Parathyroid adenoma (tissue), 2 donors: Measurements from ENCODE around the gene PGA4.
"Not testable (repeated sequence)": the region's sequence is repeated elsewhere in the genome, so short reads cannot be mapped to it uniquely, and the experiment has no call there.

Experiments
- H2AFZ ChIP-seq: fragments of 300-600 bp; sonication (generic); one replicate; pipeline ENCODE4 v1.7.0; 2017; ENCODE audit warnings: antibody characterized with exemption, mild to moderate bottlenecking
- H3K27ac ChIP-seq: fragments of 300-600 bp; sonication (generic); one replicate; pipeline ENCODE4 v1.7.0; 2017
- H3K27me3 ChIP-seq: fragments of 300-600 bp; sonication (generic); one replicate; pipeline ENCODE4 v1.7.0; 2017; ENCODE audit warnings: low read length; ENCODE audit not compliant: control insufficient read depth, insufficient read depth
- H3K36me3 ChIP-seq: fragments of 300-600 bp; sonication (generic); one replicate; pipeline ENCODE4 v1.7.0; 2017; ENCODE audit warnings: low read length; ENCODE audit not compliant: control insufficient read depth, insufficient read depth
- H3K4me1 ChIP-seq: fragments of 300-600 bp; sonication (generic); one replicate; pipeline ENCODE4 v1.7.0; 2017; ENCODE audit warnings: control low read depth
- H3K4me2 ChIP-seq: fragments of 300-600 bp; sonication (generic); one replicate; pipeline ENCODE4 v1.7.0; 2017; ENCODE audit warnings: low read length
- H3K4me3 ChIP-seq: fragments of 300-600 bp; sonication (generic); one replicate; pipeline ENCODE4 v1.7.0; 2017; ENCODE audit warnings: low read depth, low read length
- H3K79me2 ChIP-seq: fragments of 300-600 bp; sonication (generic); one replicate; pipeline ENCODE4 v1.7.0; 2017; ENCODE audit warnings: control low read depth
- H3K9ac ChIP-seq: fragments of 300-600 bp; sonication (generic); one replicate; pipeline ENCODE4 v1.7.0; 2017; ENCODE audit warnings: mild to moderate bottlenecking
- H3K9me3 ChIP-seq: fragments of 300-600 bp; sonication (generic); one replicate; pipeline ENCODE4 v1.7.0; 2017; ENCODE audit warnings: low read length; ENCODE audit not compliant: control insufficient read depth
- TF ChIP-seq, protein P1 (sequence below): fragments of 300-600 bp; sonication (generic); IDR thresholded peaks from one replicate; pipeline ENCODE4 v1.7.0; 2017; ENCODE audit warnings: antibody characterized with exemption, mild to moderate bottlenecking
- donor health status: primary hyperparathyroidism.

The PGA4 gene

GRCh38 chr11:61222047-61222446 is at the start of gene PGA4:
TSS of gene PGA4 (plus strand) at chr11:61222347. CDS start at chr11:61222401, 54 bp downstream.
- H3K27me3 ChIP-seq, H3K27ac ChIP-seq, H2AFZ ChIP-seq, H3K9me3 ChIP-seq, H3K4me3 ChIP-seq, H3K4me2 ChIP-seq, H3K9ac ChIP-seq, H3K36me3 ChIP-seq, H3K79me2 ChIP-seq, H3K4me1 ChIP-seq: not testable (repeated sequence)

DNA sequence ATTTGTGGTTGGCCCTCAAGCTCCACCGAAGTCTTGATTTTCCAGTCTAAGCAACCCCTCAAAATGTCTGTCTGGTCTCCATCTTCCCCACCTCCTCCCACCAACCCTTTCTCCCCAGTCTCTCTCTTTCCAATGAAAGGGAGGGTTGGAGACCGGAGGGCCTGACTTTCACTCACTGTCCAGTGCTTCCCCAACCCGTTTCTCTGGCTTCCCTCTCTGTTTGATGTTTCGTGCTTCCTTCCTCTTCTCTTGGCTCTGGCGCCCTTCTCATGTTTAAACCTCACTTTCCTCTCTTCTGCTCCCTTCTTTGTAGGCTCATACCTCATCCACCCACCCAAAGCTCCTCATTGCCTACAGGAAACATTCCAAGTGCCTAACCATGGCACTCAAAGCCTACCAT is 49.8 kb upstream of the PGA4 start:
- Histone ChIP-seq H3K27ac (no peak overlapping the region), H2AFZ (no peak overlapping the region), H3K79me2 (no peaks in the 10 kb centered on the region), H3K36me3 (no peaks in the 10 kb centered on the region), H3K9ac (no peak overlapping the region), H3K9me3 (no peaks in the 10 kb centered on the region), H3K27me3 (no peaks in the 10 kb centered on the region), H3K4me3 (no peak overlapping the region), H3K4me1 (no peaks in the 10 kb centered on the region), H3K4me2 (no peak overlapping the region)
- TF ChIP-seq, protein P1, sequence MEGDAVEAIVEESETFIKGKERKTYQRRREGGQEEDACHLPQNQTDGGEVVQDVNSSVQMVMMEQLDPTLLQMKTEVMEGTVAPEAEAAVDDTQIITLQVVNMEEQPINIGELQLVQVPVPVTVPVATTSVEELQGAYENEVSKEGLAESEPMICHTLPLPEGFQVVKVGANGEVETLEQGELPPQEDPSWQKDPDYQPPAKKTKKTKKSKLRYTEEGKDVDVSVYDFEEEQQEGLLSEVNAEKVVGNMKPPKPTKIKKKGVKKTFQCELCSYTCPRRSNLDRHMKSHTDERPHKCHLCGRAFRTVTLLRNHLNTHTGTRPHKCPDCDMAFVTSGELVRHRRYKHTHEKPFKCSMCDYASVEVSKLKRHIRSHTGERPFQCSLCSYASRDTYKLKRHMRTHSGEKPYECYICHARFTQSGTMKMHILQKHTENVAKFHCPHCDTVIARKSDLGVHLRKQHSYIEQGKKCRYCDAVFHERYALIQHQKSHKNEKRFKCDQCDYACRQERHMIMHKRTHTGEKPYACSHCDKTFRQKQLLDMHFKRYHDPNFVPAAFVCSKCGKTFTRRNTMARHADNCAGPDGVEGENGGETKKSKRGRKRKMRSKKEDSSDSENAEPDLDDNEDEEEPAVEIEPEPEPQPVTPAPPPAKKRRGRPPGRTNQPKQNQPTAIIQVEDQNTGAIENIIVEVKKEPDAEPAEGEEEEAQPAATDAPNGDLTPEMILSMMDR = no peak

GRCh38 chr11:61172888-61173287 is 49.3 kb upstream of the PGA4 start:
- Histone ChIP-seq H3K27me3 (no peaks in the 10 kb centered on the region), H2AFZ (no peak overlapping the region), H3K4me2 (no peak overlapping the region), H3K4me1 (no peaks in the 10 kb centered on the region), H3K27ac (no peak overlapping the region), H3K4me3 (no peak overlapping the region), H3K79me2 (no peaks in the 10 kb centered on the region), H3K36me3 (no peaks in the 10 kb centered on the region), H3K9me3 (no peaks in the 10 kb centered on the region), H3K9ac (no peak overlapping the region)
- TF ChIP-seq, protein P1 = no peak

DNA sequence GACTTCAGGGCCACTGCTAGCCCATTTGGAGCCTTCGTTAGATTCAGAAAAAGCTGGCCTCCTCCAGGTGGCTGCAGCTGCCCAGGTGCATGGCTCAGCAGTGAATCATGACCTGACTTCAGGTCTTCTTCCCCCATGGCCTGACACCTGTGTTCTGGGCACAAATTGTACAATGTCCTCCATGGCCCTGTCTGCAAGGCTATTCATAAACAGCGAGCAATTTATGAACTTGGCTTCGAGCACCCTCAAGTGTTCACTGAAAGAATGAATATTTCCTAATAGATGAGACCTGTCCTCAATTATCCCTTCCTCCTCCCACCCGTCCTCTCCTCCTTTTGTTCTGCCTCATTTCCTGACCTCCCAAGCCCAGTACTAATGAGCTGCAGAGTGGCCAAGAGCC is 48.7 kb upstream of the PGA4 start:
- H2AFZ ChIP-seq = no peak overlapping the region
- no peaks in the 10 kb centered on the region for H3K27me3 ChIP-seq
- H3K27ac ChIP-seq = no peak overlapping the region
- no peak overlapping the region for H3K4me2 ChIP-seq
- no peak overlapping the region for H3K9ac ChIP-seq
- no peaks in the 10 kb centered on the region for H3K4me1 ChIP-seq
- TF ChIP-seq, protein P1 = peak; percentile 37
- no peaks in the 10 kb centered on the region for H3K79me2 ChIP-seq
- no peaks in the 10 kb centered on the region for H3K9me3 ChIP-seq
- H3K36me3 ChIP-seq = no peaks in the 10 kb centered on the region
- no peak overlapping the region for H3K4me3 ChIP-seq

- TF ChIP-seq, protein P1 = no peak
- no peak overlapping the region for H3K4me2 ChIP-seq
- no peaks in the 10 kb centered on the region for H3K4me1 ChIP-seq
- H3K36me3 ChIP-seq = no peaks in the 10 kb centered on the region
- H2AFZ ChIP-seq = no peak overlapping the region
- H3K27me3 ChIP-seq = no peaks in the 10 kb centered on the region
- H3K79me2 ChIP-seq = no peaks in the 10 kb centered on the region
- no peak overlapping the region for H3K9ac ChIP-seq
- no peaks in the 10 kb centered on the region for H3K9me3 ChIP-seq
- no peak overlapping the region for H3K4me3 ChIP-seq
- H3K27ac ChIP-seq = no peak overlapping the region
Measured at GRCh38 chr11:61174273-61174672, 47.9 kb upstream of the PGA4 start.
